GM03348 (cell line): Measurements from ENCODE around the gene TMEM39B.
"Not testable (repeated sequence)": the region's sequence is repeated elsewhere in the genome, so short reads cannot be mapped to it uniquely, and the experiment has no call there.

Experiments used
- DNase-seq: peaks from one replicate; pipeline ENCODE4 v3.0.0; 2012; ENCODE audit warnings: low spot score

TMEM39B gene

DNA sequence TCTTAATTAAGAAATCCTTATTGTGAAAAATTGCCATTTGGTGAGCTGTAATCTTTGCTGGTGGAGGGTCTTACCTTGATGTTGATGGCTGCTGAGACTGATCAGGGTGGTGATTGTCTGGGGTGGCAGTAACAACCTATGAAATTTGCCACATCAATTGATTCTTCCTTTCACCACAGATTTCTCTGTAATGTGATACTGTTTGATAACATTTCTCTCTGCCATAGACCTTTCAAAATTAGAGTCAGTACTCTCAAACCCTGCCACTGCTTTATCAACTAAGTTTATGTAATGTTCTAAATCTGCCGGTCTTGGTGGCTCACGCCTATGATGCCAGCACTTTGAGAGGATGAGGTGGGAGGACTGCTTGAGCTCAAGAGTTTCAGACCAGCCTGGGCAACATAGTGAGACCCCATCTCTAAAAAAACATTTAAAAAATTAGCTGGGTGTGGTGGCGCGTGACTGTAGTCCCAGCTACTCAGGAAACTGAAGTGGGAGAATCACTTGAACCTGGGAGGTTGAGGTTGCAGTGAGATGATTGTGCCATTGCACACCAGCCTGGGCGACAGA, 40.2 kb downstream of the TMEM39B start:
- no peak for DNase-seq

DNA sequence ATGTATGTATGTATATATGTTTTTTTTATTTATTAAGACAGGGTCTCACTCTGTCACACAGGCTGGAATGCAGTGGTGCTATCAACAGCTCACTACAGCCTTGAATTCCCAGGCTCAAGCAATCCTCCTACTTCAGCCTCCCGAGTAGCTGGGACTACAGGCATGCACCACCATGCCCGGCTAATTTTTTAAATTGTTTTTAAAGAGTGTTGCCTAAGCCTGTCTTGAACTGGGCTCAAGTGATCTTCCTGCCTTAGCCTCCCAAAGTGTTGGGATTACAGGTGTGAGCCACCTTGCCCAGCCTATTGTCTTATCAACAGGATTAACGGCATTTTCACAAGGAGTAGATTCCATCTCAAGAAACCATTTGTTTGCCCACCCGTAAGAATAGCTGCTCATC, 40.7 kb downstream of the TMEM39B start:
- not testable (repeated sequence) for DNase-seq

DNA sequence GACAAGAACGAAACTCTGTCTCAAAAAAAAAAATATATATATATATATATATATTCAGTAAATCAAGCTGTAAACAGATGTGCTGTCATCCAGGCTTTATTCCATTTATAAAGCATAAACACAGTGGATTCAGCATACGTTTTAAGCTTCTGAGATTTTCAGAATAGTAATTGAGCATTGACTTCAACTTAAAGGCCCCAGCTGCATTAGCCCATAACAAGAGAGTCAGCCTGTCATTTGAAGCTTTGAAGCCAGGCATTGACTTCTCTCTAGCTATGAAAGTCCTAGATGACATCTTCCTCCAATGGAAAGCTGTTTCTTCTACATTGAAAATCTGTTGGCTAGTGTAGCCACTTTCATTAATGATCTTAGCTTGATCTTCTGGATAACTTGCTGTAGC, 41.7 kb downstream of the TMEM39B start:
- DNase-seq = no peak

DNA sequence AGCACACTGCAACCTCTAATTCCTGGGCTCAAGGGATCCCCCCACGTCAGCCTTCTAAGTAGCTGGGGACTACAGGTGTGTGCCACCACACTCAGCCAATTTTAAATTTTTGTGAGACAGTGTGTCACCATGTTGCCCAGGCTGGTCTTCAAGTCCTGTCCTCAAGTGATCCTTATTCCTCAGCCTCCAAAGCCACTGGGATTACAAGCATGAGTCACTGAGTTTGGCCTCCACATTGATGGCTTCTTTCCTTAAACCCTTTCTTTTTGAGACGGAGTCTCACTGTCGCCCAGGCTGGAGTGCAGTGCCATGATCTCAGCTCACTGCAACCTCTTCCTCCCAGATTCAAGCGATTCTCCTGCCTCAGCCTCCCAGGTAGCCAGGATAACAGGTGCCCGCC, 42.8 kb downstream of the TMEM39B start:
- DNase-seq = no peak

DNA sequence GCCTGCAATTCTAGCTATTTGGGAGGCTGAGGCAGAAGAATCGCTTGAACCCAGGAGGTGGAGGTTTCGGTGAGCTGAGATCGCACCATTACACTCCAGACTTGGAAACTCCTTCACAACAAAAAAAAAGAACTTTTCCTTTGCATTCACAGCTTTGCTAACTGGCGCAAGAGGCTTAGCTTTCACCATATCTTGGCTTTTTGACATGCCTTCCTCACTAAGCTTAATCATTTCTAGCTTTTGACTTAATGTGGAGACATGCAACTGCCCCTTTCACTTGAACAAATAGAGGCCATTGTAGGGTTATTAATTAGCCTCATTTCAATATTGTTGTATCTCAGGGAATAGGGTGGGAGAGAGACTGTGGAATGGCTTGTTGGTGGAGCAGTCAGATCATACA, 43.8 kb downstream of the TMEM39B start:
- DNase-seq = no peak

DNA sequence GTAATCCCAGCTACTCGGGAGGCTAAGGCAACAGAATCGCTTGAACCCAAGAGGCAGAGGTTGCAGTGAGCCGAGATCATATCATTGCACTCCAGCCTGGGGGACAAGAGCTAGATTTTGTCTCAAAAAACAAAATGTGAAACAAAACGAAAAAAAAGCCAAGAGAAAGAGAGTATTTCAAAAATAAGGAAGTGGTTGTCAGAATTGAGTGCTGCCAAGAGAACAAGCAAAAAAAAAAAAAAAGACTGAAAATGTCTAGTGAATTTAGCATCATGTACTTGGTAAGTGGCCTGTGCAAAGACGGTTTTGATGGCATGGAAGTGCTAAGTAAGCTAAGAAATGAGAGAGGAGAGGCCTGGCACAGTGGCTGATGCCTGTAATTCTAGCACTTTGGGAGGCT, 49.4 kb downstream of the TMEM39B start:
- no peak for DNase-seq

DNA sequence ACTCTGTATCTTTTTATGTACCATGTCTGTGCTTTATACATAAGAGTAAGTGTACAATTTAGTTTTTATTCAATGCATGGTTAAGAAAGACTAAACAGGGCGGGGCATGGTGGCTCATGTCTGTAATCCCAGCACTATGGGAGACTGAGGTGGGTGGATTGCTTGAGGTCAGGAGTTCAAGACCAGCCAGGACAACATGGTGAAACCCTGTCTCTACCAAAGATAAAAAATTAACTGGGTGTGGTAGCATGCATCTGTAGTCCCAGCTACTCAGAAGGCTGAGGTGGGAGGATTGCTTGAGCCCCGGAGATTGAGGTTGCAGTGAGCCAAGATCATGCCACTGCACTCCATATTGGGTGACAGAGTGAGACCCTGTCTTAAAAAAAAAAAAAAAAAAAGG, 50.6 kb downstream of the TMEM39B start:
- DNase-seq = not testable (repeated sequence)

DNA sequence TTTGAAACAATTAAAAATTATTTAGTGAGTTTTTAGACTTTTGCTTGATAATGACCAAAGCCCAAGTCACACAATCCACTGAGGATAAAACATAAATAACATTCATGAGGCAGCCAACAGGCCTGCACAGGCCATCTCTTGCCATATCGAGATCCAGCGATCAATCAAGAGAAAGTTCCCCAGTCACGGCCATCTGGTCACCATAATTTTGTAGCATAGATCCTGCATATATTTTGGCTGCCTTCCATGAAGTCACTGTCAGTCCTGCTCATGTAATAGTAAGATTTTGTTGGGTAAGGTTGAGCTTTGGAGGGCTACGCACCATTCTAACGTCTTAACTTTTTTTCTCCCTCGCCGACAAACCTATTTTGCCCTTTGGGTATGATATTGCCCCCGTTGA, 52.6 kb downstream of the TMEM39B start:
- DNase-seq = no peak

DNA sequence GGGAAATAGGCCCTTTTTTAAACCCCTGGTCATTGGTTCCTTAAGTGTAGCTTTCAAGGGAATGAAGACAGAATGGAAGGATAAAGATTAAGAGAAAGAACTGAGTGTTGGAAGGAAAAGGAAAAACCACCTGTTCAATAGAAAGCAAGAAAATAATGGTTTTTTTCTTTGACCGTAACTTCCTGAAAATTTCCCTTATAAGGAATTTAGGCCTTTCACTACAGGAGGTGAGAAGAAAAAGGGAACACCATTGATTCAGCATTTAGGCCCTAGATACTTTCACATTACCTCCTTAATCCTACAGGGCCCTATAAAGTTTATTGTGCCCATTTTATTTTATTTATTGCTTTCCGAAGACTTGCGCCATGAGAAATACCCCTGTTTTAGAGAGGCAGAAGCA, 54.0 kb downstream of the TMEM39B start:
- no peak for DNase-seq

DNA sequence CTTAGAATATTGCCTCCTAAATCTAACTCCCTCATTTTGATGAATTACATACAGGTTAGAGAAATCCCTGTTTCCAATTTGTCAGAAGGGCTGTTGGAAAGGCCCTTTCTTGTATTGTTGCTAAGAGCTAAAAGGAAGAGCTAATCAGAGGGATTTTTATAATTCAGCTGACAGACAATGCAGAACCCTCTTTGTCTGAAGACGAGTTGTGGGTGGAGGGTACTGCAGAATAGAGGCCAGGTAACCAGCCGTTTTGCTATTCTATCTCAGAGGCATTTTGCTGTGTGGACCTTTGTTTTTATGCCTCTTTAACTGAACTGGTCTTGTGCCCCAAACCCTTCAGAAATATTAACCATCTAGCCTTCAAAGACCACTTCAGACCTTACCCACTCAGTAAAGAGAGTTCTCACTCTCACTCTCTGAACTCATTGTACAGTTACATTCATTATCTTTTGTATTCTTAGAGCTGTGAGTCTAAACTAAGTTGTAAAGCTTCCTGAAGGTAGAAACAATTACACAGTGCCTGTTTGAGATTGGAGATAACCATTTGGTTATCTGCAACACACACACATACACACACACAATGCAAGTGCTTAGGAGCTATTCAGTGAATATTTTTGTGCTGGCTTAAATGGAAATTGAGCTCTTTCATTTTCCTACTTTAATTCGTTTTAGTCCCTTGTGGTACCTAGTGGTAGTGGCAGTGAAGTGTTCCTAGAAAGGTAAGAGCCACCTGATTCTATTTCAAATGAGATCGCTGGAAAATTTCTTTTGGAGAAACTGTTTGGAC, 54.9 kb downstream of the TMEM39B start:
- DNase-seq = no peak

DNA sequence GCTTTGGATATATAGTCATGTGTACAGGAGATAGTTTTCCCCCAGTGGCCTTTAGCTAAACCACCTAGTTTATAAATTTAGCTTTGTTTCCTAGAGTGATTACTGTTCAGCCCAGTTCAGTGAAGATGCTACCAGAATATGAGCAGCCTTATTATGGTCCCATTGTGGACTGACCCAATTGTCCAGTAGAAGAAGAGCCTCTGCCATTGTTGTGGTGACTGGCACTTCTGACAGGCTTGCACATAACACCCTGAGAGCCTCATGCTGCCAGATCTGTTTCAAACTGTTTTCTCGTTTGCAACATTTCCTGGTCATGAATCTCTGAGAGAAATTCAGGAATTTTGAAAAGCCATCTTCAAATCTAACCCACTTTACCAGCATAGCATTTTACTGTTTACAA, 55.7 kb downstream of the TMEM39B start:
- no peak for DNase-seq

DNA sequence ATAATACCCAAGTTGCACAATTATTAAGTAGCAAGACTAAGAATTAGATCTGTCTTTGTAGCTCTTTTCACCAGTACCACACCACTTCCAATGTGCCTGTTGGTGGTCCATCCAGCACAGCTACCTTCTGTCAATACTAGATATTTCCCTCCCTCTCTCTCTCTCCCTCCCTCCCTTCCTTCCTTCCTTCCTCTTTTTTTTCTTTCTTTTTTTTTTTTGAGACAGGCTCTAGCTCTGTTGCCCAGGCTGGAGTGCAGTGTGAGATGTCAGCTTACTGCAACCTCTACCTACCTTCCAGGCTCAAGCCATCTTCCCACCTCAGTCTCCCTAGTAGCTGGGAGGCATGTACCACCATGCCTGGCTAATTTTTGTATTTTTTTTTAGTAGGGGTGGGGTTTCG, 56.2 kb downstream of the TMEM39B start:
- DNase-seq = no peak

DNA sequence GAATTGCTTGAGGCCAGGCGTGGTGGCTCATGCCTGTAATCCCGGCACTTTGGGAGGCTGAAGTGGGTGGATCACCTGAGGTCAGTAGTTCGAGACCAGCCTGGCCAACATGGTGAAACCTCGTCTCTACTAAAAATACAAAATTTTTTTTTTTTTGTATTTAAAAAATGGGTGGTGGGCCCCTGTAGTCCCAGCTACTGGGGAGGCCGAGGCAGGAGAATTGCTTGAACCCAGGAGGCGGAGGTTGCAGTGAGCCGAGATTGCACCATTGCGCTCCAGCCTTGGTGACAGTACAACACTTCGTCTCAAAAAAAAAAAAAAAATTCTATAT, 61.2 kb downstream of the TMEM39B start:
- DNase-seq = not testable (repeated sequence)

DNA sequence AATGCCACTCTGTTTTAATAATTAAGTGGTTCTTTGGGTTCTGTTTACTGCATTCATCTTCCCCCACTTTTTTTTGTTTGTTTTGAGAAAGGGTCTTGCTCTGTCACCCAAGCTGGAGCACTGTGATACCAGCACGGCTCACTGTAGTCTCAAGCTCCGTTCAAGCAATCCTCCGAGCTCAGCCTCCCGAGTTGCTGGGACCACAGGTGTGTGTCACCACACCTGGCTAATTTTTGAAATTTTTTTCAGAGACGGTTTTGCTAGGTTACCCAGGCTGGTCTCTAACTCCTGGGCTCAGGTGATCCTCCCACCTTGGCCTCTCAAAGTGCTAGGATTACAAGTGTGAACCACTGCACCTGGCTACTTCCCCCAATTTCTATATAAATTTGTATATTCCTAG, 64.4 kb downstream of the TMEM39B start:
- no peak for DNase-seq

DNA sequence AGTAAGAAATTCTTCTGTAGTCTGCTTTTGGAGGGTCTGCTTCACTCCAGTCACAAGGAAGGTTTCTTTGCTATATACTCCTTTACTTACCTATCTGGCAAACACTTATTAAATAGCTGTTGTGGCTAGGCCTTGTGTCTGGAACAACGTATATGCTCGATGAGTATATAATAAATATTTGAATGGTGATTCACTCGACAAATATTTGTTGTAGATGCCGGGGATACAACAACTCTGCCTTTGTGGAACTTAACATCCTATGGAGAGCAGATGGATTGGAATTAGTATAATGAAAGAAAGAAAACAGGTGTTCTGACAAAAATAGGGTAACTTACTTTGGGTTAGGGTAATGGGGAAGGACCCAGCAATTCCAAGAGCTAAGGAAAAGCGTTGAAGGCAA, 66.2 kb downstream of the TMEM39B start:
- DNase-seq = peak; percentile 18

DNA sequence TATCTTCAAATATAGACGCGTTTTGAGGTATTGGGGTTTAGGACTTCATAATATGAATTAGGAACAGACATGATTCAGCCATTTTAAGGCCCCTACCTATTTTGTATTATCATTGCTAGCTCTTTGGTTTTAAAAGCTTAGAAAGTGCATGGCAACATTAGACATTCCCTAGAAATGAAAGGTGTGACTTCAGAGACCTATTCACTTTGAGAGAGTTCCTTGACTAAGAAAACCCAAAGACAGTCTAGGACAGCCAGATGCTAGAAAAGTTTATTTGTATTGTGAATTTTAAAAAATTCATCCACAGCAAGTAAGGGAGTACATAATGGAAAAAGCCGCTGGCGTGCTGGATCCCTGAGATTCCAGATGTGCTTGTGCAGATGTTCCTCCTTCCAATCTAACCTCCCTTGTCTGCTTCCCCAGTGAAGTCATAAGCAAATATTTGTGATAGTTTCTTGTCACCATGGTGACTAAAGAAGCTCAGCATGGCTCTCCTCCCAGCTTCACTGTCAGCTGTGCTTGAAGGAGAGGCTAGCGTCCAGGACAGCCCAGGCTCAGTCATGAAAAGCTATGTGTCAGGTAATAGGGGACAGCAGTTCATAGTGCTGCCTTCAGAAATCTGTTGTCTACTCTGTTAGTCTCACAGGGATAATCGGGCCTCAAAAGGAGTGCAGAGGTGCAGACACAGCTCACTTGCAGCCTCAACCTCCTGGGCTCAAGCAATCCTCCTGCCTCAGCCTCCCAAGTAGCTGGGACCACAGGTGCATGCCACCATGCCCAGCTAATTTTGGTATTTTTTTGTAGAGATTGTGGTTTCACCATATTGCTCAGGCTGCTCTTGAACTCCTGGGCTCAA, 69.9 kb downstream of the TMEM39B start:
- peak; percentile 89 for DNase-seq

DNA sequence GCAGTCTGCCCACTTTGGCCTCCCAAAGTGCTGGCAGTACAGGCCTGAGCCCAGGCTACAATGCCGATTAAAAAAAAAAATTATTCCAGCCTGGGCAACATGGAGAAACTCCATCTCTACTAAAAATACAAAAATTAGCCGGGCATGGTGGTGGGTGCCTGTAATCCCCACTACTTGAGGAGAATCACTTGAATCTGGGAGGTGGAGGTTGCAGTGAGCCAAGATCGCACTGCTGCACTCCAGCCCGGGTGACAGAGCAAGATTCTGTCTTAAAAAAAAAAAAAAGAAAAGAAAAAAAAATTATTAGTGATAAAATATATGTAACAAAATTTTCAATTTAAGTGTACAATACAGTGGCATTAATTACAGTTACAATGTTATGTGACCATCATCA, 70.6 kb downstream of the TMEM39B start:
- not testable (repeated sequence) for DNase-seq

DNA sequence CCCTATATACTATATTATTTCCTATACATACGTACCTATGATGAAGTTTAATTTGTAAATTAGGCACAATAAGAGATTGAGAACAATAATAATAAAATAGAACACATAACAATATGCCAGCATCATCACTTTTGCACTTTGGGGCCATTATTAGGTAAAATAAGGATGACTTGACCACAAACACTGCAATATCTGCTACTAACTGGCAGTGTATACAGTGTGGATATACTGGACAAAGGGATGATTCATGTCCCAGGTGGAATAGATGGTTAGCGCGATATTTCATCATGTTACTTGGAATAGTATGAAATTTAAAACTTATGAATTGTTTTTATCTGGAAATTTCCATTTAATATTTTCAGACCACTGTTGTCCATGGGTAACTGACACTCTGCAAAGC, 71.3 kb downstream of the TMEM39B start:
- no peak for DNase-seq

DNA sequence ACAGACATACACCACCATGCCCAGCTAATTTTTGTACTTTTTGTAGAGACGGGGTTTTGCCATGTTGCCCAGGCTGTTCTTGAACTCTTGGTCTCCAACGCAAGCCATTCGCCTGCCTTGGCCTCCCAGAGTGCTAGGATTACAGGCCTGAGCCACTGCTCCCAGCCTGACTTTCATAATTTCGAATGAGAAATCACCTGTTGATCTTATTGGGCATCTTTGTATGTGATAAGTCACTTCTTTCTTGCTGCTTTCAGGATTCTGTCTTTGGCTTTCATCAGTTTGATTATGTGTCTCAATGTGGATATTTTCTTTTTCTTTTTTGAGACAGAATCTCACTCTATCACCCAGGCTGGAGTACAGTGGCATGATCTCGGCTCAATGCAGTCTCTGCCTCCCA, 75.1 kb downstream of the TMEM39B start:
- not testable (repeated sequence) for DNase-seq

DNA sequence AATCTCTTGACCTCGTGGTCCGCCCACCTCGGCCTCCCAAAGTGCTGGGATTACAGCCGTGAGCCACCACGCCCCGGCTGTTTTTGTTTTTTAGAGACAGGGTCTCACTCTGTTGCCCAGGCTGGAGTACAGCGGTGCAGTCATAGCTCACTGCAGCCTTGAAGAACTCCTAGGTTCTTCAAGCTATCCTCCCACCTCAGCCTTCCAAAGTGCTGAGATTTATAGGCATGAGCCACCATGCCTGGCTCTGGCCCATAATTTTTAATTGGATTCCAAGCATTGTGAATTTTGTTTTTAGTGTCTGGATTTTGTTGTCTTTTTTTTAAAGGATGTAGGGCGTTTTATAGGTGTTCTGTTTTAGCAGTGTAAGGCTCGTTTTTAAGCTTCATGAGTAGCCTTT, 78.1 kb downstream of the TMEM39B start:
- no peak for DNase-seq

DNA sequence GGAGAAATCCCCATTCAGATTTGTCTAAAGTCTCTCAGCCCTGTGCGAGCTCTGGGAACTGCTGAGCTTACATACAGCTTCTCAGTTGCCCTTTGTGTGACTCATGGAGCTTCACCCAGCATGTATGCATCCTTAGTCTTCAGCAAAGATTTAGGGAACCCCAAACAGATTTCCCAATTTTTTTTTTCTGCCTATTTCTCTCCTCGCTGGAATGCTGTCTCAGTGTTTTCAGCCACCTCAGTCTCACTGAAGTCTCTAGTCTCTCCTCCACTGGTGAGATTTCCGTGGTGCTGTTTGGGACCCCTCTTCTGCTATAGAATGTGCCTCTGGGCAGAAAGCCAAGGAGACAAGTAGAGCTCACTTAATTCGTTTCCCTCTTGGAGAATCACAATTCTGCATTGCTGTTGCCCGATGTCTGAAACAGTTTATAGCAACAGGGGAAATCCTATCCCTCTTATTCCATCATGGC, 78.6 kb downstream of the TMEM39B start:
- DNase-seq = peak; percentile 65
